Measurements from ENCODE around the gene MUTYH.

The MUTYH gene

DNA sequence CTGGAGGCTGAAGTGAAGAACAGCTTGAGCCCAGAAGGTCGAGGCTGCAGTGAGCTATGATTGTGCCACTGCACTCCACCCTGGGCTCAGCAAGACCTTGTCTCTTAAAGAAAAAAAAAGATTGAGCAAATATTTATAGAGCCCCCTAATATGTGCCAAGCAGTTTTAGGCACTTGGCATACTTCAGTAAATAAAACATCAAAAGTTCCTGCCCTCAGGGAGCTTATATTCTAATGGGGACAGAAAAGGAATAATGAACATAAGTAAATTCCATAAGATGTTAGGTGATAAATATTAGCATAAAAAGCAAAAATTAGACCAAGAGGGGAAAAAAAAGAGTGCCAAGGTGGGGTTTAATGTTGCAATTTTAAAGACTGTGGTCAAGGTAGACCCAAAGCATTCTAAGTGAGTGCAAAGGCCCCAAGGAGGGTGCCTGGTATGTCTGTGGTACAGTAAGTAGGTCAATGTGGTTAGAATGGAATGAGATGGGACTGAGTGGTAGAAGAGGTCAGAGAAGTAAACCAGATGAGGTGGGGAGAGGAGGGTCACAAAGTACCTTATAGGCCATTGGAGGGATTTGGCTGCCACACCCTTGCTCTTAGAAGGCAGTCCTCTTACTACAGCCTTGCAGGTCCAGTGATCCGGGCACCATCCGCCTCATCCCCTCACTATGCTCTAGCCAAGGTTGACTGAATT, 2.5 kb downstream of the MUTYH start:
- H3K4me3 ChIP-seq (ENCODE audit: low read depth, low read length), result no peak overlapping the region
- TF ChIP-seq, protein P1, sequence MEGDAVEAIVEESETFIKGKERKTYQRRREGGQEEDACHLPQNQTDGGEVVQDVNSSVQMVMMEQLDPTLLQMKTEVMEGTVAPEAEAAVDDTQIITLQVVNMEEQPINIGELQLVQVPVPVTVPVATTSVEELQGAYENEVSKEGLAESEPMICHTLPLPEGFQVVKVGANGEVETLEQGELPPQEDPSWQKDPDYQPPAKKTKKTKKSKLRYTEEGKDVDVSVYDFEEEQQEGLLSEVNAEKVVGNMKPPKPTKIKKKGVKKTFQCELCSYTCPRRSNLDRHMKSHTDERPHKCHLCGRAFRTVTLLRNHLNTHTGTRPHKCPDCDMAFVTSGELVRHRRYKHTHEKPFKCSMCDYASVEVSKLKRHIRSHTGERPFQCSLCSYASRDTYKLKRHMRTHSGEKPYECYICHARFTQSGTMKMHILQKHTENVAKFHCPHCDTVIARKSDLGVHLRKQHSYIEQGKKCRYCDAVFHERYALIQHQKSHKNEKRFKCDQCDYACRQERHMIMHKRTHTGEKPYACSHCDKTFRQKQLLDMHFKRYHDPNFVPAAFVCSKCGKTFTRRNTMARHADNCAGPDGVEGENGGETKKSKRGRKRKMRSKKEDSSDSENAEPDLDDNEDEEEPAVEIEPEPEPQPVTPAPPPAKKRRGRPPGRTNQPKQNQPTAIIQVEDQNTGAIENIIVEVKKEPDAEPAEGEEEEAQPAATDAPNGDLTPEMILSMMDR (IDR thresholded peaks at IDR 0.05; ENCODE audit: low read depth, low read length), result no peak

GRCh38 chr1:45335855-45336324, 4.3 kb downstream of the MUTYH start:
- TF ChIP-seq, protein P1 (IDR thresholded peaks at IDR 0.05; ENCODE audit: low read depth, low read length), result no peak

DNA sequence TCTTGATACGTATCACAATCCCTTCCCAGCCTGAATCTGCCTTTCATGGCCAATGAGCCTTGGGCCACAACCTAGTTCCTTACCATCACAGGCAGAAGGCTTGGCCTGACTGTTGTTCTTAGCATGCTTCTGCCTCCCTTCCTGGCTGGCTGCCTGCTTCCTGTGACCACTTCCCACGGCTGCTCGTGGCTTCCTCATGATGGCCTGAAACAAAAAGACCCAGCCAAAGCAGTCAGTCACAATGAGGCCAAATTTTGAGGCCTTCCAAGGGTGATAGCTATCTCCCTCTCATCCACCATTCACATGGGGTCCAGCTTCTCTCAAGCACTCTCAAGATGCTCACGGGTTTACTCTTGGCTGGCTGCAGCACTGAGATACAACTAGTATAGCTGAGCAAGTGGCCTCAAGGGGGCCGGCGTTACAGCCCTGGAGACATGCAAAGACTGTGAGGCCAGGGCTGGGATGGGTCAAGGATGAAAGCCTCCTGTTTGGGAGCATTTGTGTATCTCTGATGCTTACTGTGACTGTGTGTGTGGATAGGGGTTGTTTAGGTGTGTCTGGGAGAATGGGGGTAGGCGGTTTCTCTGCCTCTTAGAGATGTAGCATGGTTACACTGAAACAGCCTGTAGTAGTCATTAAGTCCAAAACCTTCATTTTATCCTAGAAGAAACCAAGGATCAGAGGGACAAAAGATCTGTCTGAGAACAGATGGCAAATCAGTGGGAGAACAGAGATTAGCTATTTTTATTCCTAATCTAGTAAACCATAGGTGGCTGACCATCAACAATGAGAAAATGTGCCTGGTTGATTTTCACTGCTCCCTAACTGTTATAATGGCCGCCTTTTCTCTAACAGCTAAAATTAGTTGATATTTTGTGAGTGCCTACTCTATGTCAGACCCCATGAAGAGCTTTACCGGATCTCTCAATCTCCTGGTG, 5.7 kb downstream of the MUTYH start:
- no peak overlapping the region for H3K4me3 ChIP-seq (ENCODE audit: low read depth, low read length)
- TF ChIP-seq, protein P1 (IDR thresholded peaks at IDR 0.05; ENCODE audit: low read depth, low read length), result no peak

More at GRCh38 chr1:45335855-45336324, 4.3 kb downstream of the MUTYH start:
- H3K4me3 ChIP-seq (ENCODE audit: low read depth, low read length), result no peak overlapping the region

DNA sequence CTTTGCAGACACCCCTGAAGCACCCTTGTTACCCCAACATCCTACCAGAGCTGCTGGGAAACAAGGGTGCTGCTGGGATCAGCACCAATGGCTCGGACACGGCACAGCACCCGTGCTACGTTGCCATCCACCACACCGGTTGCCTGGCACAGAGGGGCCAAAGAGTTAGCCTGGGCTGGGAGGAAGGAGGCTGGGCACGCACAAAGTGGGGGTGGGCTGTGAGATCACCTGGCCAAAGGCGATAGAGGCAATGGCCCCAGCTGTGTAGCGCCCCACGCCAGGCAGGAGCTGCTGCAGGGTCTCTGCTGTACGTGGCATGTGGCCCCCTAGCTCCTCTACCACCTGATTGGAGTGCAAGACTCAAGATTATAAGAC, 7.9 kb downstream of the MUTYH start:
- TF ChIP-seq, protein P1 (IDR thresholded peaks at IDR 0.05; ENCODE audit: low read depth, low read length), result no peak
- no peak overlapping the region for H3K4me3 ChIP-seq (ENCODE audit: low read depth, low read length)

DNA sequence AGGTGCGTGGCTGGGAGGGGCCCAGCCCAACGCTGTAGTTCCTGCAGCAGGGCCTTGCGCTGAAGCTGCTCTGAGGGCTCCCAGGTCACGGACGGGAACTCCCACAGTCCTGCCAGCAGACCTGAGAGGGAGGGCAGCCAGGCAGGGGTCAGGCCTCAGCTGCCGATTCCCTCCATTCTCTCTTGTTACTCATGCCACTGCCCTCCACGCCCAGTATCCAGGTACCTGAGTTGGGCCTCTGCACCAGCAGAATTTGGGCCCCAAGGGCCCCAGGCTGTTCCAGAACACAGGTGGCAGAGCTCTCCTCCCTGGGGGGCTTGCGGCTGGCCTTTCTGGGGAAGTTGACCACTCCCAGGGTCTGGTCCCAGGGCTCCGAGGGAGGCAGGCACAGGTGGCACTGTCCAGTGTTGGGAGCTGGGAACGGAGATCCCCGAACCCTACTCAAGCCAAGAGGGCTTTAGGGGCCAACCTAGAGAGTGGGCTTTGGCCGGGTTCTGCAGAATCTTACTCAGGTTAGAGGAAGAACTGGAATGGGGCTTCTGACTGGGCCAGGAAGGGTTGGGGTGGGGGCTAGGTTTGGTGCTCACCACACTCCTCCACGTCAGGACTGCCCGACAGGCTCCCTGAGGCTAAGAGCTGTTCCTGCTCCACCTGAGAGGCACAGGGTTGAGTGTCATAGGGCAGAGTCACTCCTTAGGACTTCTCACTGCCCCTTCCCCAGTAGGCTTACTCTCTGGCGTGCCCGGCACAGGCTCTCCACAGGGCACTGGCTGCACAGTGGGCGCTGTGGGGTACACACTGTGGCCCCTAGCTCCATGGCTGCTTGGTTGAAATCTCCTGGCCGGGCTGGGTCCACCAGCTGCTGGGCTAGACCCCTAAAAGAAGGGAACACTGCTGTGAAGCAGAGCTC, 8.5 kb downstream of the MUTYH start:
- TF ChIP-seq, protein P1 (IDR thresholded peaks at IDR 0.05; ENCODE audit: low read depth, low read length), result no peak
- no peak overlapping the region for H3K4me3 ChIP-seq (ENCODE audit: low read depth, low read length)

DNA sequence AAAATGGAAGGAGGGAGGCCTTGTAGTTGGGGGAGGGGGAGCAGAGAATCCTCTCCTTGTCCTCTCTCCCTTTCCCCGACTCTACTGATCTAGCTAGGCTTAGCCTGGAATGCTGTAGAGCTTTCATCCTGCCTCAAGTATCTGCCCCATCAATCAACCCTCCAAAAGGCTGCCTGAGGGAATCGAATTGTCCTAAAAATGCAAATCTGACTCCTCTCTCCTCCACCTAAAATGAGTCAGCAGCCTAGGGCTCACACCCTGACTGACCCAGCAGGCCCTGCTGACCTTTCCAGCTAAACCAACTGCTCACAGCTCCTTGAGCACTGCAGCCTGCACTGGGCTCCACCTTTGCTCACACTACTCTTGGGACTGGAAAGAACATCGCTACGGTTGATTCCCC, 10.8 kb downstream of the MUTYH start:
- no peak overlapping the region for H3K4me3 ChIP-seq (ENCODE audit: low read depth, low read length)
- TF ChIP-seq, protein P1 (IDR thresholded peaks at IDR 0.05; ENCODE audit: low read depth, low read length), result no peak
